PFSK-1 (cell line): Measurements from ENCODE around the gene EPM2A.

Experiments used
- POLR2AphosphoS5 ChIP-seq: IDR thresholded peaks from 2 replicates; pipeline ENCODE4 v1.6.1; 2012; ENCODE audit warnings: low read depth, mild to moderate bottlenecking, control low read depth, low read length, moderate library complexity
- SIN3A ChIP-seq: IDR thresholded peaks from 2 replicates; pipeline ENCODE4 v1.6.1; 2012; ENCODE audit warnings: mild to moderate bottlenecking, low read length, moderate library complexity, borderline replicate concordance; ENCODE audit not compliant: insufficient read depth
- TAF1 ChIP-seq: IDR thresholded peaks from 2 replicates; pipeline ENCODE4 v1.6.1; 2012; ENCODE audit warnings: low read length, control low read depth, borderline replicate concordance; ENCODE audit not compliant: insufficient read depth

DNA sequence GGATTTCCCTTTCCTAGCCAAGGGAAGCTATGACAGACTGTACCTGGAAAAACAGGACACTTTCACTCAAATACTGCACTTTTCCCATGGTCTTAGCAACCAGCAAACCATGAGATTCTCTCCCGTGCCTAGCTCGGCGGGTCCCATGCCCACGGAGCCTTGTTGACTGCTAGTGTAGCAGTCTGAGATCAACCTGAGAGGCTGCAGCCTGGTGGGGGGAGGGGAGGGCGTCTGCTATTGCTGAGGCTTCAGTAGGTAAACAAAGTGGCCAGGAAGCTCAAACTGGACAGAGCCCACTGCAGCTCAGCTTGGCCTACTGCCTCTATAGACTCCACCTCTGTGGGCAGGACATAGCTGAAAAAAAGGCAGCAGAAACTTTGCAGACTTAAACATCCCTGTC is 61.8 kb downstream of the EPM2A start:
- TF ChIP-seq SIN3A (no peak), POLR2AphosphoS5 (no peak), TAF1 (no peak)
